ENCODE results near the gene PVALEF.

Gene PVALEF

DNA sequence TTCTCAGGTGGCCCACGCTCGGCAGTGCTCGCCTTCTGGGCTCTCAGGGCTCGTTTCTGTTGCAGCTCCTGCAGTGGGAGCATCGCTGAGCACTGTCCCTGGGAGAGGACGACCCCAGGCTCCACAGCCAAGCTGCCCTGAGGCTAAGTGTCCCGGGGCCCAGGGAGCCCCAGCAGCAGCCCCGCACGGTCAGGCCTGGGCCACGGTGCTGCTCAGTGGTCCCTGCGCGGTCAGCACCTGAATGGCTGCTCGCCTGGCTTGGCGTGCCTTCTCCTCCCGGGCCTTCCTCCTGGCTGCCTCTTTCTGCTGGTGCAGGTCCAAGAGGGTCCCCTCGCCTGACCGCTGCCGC lies 34.1 kb downstream of the PVALEF start:
- DNase-seq, result no peak

DNA sequence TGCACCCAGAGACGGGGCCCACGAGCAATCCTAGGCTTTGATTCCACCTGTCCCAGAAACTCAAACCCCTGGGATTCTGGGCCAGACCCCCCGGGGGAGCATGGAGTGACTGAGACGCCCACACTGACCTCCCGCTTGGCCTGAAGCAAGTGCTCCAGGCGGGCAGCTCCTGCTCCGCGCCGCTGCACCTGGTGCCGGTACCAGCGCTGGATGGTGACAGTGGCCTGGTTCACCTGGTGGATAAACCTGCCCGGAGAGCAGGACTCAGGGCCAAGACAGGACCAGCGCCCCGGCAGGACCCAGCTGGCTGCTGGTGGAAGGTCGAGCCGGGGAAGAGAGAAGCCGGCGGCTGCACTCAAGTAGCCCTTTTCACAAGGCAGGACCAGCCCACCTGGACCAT lies 34.9 kb downstream of the PVALEF start:
- DNase-seq, result no peak

DNA sequence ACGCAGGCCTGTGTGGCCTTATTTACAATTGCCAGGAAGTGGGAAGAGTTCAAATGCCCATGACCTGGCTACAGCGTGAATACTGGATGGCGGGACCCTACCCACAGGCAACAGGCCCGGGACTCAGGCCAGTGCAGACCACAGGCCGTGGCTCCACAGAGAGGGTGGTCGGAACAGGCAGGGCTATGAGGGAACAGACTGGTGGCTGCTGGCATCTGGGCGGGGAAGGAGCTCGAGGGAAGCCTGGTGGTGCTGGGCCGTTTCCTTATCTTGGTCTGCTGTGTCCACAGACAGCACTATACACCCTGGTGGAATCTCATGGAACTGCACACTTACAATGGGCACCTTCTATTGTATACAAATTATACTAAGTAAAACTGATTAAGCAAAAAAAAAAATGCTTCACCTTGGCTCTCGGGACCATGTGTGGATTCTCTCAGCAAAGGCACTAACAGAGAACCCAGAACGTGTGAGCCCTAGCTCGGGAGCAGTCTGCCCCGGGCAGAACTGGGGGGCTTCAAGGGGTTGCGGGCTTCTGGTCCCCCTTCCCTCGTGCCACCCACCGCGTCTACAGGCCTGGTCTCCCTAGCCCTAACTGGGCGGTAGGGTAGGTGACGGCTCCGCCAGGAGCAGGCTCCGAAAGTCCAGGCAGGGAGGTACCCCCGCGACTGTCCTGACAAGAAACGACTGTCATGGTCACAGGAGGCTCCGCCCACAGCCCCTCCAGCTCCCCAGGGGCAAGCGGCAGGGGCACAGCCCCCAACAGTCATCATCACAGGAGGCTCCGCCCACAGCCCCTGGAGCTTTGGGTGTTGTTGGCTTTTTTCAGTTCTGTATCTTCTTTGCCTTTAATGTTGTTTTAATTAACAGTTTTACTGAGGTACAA lies 35.6 kb downstream of the PVALEF start:
- DNase-seq, result peak; percentile 61

DNA sequence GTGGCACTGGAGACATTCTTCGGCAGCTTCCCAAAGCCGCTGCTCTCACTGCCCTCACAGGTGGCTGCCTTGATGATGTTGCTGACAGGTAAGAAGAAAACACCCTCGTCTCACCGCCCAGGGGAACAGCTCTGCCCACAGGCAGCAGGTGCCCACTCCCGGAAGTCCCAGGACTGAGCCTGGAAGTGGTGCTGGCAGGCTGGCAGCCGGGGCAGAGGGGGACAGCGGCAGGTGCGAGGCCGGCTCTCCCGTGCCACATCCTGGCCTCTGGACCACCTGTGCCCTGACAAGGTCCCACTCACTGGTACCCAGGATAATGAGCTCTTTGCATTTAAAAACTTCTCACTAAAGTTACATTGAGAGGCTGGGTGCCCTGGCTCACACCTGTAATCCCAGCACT lies 37.0 kb downstream of the PVALEF start:
- DNase-seq, result no peak

DNA sequence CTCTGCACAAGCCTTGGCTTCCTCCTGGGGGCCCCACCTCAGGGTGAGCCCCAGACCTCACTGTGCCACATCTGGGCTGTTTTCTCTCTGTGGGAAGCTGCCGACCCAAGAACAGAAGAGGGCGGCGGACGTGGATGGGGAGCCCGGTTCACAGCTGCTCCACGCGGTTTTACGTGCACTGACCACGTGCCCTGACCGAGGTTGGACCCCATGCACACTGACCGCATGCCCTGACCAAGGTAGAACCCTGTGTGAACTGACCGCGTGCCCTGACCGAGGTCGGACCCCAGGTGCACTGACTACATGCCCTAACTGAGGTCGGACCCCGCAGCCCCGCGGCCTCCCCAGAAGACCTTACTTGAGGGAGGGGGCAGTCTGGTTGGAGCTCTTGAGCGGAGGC lies 37.8 kb downstream of the PVALEF start:
- no peak for DNase-seq

DNA sequence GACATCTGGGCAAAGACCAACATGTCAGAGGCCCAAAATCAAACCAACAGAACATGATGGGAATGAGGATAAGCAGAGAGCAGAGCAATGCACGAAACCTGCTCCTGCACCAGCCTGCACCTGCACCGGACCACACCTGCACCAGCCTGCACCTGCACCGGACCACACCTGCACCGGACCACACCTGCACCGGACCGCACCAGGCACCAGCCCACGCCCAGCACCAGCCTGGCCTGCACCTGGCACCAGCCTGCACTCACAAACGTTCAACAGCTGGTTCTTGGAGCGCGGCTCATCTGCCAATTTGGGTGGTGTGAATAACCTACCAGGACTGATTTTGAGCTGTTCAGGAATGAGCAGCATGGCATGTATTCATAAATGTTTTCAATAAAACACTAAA lies 39.3 kb downstream of the PVALEF start:
- no peak for DNase-seq

DNA sequence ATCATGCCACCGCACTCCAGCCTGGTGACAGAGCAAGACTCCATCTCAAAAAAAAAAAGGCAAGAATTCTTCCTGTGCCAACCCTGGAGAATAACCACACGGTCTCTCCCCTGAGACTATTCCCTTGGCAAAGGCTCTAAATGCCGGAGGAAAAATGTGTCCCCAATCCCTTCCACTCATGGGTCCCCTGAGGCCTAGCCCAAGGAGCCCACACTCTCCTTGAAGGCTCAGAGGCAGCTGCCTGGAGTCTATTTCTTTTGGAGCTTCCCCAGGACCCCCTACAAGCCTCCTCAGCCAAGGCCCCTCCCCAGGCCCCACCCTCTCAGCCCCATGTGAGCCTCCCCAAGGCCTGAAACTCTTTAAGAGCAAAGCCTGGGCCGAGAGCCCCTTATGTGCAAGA lies 40.9 kb downstream of the PVALEF start:
- no peak for DNase-seq

DNA sequence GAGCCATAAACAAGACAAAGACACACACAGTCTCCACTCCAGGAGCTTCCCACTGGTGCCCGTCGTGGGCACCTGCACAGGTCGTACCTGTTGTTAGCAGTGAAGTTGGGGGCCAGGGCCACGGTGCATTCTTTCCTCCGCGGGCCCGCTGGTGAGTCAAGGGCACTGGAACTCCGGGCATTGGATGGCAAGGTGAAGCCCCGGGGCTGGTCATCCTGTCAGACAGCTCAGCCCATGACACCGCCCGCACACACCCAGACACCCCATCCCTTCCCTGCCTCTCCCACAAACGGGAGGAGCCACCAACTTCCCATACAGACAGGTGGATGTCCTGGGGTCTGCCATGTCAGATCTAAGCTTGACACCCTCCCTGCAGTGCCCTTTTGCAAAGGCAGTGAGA lies 41.4 kb downstream of the PVALEF start:
- DNase-seq, result no peak

DNA sequence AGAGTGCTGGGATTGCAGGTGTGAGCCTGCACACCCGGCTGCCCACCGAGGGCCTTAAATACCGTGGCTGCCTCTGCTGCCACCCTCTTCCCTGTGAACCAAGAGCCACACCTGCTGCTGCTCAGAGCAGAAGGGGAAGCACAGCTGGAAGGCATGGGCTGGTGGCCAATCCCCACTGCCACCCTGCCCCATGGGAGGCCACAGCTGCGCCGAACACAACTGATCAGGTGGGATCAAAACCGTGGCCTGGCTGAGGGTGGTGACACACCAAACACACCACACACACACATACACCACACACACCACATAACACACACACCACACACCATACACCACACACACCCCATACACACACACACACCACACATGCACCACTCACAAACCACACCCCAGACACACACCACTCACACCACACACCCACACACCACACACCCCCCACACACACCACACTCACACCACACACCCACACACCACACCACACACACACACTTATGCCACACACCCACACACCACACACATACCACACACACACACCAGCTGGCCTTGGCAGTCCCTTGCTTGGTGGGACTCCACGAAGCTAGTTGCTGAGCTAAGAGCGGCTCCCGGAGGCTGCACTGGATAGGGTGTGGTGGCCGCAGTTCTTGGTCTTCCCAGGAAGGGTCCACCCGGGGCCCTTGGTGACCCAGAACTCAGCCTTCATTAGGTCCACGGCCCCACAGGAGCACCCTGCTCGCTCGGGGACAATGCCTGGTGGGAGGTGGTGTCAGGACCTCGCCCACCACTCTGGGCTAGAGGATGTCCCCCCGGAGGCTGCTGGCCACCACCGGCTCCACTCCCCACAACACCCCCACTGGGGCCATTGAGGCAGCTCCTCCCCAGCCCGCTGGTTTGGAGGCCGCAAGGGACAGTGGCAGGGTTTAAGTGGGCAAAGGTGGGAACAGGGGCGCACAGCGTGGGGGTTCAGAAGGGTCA lies 42.6 kb downstream of the PVALEF start:
- no peak for DNase-seq

DNA sequence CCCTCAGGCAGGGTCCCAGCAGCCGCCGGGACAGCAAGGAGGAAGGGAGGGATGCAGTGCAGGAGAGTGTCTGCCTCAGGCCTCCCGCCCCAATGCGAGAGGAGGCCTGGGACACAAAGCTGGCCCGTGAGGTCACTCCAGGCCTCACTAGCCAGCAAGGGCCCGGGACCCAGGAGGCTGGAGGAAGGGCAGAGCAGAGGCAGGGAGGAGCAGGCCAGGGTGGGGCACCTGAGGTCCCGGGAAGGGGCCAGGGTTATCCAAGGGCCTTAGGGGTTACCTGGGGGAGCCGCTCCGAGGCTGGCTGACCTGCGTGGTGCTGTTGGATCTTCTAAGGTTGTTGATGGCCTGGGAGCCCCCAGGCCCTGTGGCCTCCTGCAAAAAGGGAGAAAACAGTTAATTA lies 43.3 kb downstream of the PVALEF start:
- DNase-seq, result no peak

DNA sequence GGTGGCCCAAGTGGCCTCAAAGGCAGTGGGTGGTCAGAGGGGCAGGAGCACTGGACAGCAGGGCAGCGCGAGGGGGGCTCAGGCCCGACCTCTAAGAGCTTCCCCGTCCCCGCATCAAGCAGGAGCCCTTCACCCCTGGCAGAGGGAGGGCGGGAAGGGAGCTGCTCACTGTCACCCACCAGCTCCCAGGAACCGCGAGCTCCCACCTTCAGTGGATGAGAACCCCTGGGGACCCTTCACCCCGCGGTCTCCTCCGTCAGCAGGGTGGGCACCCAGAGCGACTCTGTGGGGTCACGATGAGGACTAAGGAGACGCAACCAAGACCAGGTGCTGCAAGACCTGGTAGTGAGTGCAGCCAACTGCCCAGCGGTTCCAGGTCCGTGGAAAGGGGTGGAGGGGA lies 43.8 kb downstream of the PVALEF start:
- no peak for DNase-seq

DNA sequence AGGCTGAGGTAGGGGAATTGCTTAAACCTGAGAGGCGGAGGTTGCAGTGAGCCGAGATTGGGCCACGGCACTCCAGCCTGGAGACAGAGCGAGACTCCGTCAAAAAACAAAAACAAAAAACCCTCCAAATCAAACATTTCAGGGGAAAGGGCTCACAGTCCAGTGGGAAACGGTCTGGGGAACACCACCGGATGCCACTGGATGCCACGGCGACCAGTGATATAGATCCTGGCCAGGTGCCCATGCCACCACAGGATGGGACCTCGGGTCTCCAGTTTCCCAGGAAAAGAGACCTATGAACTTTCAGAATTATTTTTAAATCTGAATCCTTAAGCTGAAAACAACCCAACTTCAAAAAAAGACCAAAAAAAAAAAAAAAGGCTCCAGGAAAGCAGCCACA lies 45.2 kb downstream of the PVALEF start:
- no peak for DNase-seq

DNA sequence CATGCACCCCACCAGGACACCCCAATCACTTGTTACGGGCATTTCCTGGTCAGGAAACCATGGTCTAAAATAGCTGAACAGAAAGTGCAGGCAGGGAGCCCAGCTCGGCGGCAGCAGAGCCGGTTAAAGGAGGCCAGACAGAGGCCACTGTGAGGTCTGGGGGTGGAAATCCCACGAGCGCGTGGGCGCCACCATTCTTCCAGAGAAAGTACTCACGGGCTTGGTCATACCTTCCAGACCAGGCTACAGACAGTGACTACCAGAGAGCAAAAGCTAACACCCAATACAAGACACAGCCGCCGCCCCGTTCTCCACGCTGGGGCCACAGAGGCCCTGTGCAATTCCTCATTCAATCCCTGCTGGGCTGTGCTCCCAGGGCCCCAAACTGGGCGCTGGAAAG lies 45.6 kb downstream of the PVALEF start:
- no peak for DNase-seq

DNA sequence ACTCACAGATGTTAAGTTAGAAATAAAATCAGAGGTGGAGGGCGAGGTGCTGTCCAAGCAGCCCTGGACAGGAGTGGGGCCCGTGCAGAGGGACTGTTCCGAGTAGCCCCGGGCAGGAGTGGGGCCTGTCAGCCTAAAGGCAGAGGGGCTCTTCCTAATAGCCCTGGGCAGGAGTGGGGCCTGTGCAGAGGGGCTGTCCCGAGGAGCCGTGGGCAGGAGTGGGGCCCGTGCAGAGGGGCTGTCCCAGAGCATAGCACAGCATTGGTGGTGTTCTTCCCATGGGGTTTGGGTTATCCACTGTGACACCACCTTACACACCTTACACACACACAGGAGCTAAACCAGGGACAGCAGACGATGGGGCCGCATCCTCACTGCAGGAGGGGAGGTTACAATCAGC lies 47.1 kb downstream of the PVALEF start:
- DNase-seq, result no peak

DNA sequence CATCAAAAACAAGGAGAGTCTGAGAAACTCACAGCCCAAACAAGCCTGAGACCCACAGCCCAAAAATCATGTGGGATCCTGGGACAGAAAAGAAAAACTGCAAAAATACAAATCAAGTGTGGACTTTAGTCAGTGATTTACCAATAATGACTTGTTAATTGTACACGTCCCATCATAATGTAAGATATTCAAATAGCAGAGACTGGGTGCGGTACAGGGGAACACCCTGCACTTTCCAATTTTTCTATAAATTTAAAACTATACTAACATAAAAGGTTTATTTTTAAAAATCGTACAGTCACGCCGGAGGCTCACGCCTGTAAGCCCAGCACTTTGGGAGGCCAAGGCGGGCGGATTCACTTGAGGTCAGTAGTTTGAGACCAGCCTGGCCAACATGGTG lies 48.7 kb downstream of the PVALEF start:
- no peak for DNase-seq

DNA sequence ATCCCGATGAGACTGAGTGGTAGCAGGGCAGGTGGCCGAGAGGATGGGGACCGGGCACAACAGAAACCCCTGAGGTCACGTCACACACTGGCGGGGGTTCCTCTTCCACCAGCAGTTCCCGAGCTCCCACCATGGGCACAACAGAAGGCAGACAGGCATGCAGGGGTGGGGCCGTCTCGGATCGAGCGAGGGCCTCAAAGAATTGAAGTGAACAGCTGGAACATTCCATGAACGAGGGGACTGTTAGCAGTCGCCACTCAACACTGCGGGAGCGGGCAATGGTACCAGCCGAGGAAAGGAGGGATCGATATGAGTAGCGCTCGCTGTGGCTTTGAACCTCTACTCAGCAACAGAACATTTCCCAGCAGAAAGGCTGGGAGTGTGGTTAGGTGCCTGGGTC lies 52.2 kb downstream of the PVALEF start:
- DNase-seq, result no peak

DNA sequence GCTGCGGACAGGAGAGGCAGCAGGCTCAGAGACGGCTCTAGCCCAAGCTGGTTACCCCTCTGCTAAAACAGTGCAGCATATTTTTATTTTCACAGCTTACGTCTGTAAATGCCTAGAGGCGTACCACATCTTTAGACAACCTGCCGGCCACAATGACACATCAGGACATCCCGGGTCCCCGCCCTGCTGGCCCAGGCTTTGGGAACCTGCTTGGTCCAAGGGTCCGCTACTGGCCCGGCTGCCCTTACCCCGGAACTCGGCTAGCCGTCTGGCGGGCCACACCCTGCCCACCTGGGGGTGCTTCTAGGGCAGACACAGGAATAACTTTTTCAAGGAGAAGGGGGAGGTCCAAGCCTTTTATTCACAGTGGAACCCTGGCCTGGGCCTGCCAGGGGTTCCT lies 53.2 kb downstream of the PVALEF start:
- no peak for DNase-seq

DNA sequence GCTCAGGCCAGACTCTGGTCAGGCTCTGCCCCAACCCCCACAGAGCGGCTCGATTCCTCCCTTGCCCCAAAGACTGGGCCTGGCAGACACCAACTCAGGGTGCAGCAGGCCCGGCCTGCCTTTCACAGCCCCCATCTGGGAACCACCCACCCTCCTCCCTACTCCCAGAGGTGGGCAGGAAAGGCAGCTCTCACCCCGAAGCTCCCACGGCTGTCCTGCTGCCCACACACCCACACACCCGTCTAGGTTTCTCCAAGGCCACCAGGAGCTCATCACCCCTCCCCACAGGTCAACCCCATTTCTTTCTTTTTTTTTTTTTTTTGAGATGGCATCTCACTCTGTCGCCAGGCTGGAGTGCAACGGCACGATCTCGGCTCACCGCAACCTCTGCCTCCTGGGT lies 53.7 kb downstream of the PVALEF start:
- no peak for DNase-seq

DNA sequence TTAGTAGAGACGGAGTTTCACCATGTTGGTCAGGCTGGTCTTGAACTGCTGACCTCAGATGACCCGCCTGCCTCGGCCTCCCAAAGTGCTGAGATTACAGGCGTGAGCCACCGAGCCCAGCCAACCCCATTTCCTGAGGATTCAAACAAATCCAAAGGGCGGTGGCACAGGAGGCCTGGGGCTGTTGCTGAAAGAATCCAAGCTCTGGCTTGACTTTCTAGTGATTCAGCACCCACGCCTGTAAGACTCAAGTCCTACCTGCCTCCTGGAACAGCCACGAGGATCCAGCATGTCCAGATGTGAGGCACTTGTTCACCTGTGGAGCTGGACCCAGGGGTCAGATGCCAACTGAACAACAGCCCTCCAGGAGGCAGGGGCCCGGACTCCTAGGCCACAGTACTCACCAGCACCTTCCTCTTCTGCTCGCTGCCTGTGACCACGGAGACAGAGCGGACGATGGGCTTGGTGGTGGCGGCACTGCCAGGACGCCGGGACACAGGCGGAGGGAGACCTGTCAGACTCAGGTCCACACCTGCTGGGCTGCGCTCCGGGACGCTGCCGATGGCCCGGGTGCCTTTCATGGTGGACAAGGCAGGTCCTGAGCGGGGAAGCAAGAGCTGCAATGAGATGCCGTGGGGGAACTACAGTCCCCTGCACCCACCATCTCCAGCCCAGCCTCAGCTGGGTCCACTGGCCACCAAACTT lies 54.3 kb downstream of the PVALEF start:
- no peak for DNase-seq

DNA sequence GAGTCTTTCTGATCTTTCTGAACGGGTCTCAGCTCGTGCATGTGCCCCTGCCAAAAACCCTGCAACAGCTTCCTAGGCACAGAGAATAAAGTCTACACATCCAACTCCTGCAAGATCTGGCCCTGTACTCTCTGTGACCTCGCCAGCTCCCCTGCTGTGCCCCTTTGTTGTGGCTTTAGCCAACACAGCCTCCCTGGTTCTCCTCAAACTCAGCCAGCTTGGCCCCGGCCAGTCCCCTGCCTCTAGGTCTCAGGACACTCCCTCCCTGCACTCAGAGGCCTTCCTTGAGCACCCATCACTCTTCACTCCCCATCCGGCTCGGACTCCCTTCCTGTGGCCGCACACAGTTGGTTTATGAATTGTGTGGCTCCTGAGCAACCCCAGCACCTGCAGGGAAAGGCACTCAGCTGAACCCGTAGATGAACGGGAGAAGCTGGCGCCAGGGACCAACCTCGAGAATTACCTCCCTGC lies 56.1 kb downstream of the PVALEF start:
- no peak for DNase-seq

DNA sequence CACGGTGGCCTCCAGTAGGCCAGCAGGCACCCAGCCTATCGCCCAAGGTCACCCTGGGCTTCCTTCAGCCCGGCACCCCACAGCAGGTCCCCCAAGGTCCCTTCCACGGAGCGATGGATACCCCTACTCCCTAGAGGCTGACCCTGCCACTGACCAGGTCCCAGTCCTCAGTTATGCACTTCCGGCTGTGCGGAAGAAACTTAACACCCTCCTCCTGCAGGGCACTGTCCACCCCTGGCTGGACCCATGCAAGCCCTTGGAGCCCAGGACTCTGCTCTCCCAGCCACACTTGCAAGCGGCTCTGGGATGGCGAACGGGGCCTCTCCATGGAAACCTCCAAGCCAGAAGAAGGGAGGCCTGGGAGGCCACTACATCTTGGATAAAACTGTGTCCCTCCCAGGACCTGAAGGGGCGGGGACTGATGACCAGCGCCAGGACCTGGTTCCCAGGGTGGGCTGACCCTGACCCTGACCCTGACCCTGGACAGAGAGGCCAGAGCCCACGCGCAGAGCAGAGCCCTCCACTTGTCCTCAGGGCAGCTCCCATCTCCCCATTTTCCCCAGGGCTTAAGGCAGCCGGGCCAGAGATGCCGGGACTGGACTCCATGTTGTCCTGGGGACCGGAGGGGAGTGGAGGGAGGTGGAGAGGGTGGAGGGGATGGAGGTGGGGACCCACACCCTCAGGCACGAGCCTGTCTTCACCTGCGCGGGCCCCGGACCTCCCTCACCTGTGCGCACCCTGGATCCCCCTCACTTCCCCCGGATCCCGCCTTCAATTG lies 56.7 kb downstream of the PVALEF start:
- DNase-seq, result no peak

DNA sequence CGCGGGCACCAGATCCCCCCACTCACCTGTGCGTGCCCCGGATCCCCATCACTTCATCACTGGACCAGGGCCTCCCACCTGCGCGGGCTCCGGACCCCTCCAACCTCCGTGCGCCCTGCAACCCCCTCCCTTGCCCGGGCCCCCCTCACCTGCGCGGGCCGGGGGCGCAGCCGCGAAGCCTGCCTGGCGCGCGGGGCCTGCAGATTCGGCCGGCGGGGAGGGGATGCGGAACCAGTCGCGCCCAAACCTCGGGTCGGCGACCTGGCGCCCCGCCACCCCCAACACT lies 57.3 kb downstream of the PVALEF start:
- DNase-seq, result no peak
